HepG2 (cell line): Measurements from ENCODE around the gene B3GNT8. TPM values are rescaled to one million over a fixed set of nuclear protein-coding genes. Genes with fewer than 3 reads are reported as not detected.

Experiments
- ATAC-seq: fragments of 200-7000 bp; cut with Tn5 transposase; 3 replicates; pipeline ENCODE4 v1.9.1; 2020; ENCODE audit warnings: mild to moderate bottlenecking, moderate library complexity
- BruUV-seq: library from RNA; stranded (reverse); fragments of 400-500 nt; replicated peaks from 2 replicates; lab custom pipeline; 2021; lab: Mats Ljungman, UMichigan
- CTCF ChIA-PET: fragments of 300-600 bp; formaldehyde crosslinking; extraction: SDS; loops from one replicate; lab custom pipeline; 2021; ENCODE audit warnings: low total read pairs, inconsistent platforms, low intra/inter-chr PET ratio; lab: Yijun Ruan, JAX
- POLR2A ChIA-PET: fragments of 350-600 bp; sonication (Branson Sonifier 250); formaldehyde crosslinking; loops from one replicate; lab custom pipeline; 2020; ENCODE audit warnings: antibody characterized with exemption, inconsistent platforms; lab: Yijun Ruan, JAX
- DNase-seq: peaks from one replicate; pipeline ENCODE4 v3.0.0-alpha.2; 2015; ENCODE audit warnings: low spot score
- FAIRE-seq: peaks from 3 replicates; lab custom pipeline; 2011; peaks lifted over from hg19 to GRCh38; lab: Jason Lieb, UNC
- H2AFZ ChIP-seq: one replicate; pipeline ENCODE4 v1.6.1; 2011; ENCODE audit warnings: low read length, inconsistent platforms
- H3K27ac ChIP-seq: fragments of 300-600 bp; 3 replicates; pipeline ENCODE4 v1.8.0; 2011; ENCODE audit warnings: mixed run types, mild to moderate bottlenecking, mixed read lengths, low read length, inconsistent platforms; ENCODE audit not compliant: insufficient read depth; ENCODE audit errors: extremely low read length
- H3K27me3 ChIP-seq, 2 experiments: fragments of 200-600 bp in 1 of 2; 2 replicates in 1 of 2; 3 replicates in 1 of 2; pipeline versions ENCODE4 v1.6.0 to v1.8.0; 2011; ENCODE audit warnings: low read length in 2 of 2, mild to moderate bottlenecking in 2 of 2, moderate library complexity in 2 of 2, inconsistent platforms in 1 of 2; ENCODE audit not compliant: insufficient read depth in 2 of 2, control insufficient read depth in 1 of 2
- H3K36me3 ChIP-seq, 2 experiments: fragments of 200-600 bp in 1 of 2; replicated peaks in 1 of 2; 2 replicates in 1 of 2; 3 replicates in 1 of 2; pipeline versions ENCODE4 v1.5.1 to v1.8.0; 2011; ENCODE audit warnings: low read length in 2 of 2, inconsistent platforms in 1 of 2; ENCODE audit not compliant: insufficient read depth in 2 of 2, control insufficient read depth in 1 of 2
- H3K4me1 ChIP-seq: 2 replicates; pipeline ENCODE4 v1.5.1; 2012; ENCODE audit warnings: low read length, inconsistent platforms; ENCODE audit not compliant: insufficient read depth
- H3K4me2 ChIP-seq: 2 replicates; pipeline ENCODE4 v1.6.0; 2011; ENCODE audit warnings: low read depth, low read length, inconsistent platforms
- H3K4me3 ChIP-seq, 3 experiments: fragments of 200-600 bp in 1 of 3; sonication (generic), shearing (Covaris generic) in 1 of 3; replicated peaks in 1 of 3; 2 replicates each; pipeline ENCODE4 v1.5.1; 2011 to 2016; ENCODE audit warnings: low read length in 3 of 3, inconsistent platforms in 2 of 3, low read depth in 2 of 3, mild to moderate bottlenecking in 2 of 3, control low read depth in 1 of 3, mixed read lengths in 1 of 3; ENCODE audit not compliant: insufficient read depth in 1 of 3
- H3K79me2 ChIP-seq: one replicate; pipeline ENCODE4 v1.6.1; 2011; ENCODE audit warnings: low read length, inconsistent platforms; ENCODE audit not compliant: insufficient read depth
- H3K9ac ChIP-seq: 2 replicates; pipeline ENCODE4 v1.6.0; 2011; ENCODE audit warnings: mild to moderate bottlenecking, low read depth, low read length, inconsistent platforms; ENCODE audit not compliant: insufficient read depth
- H3K9me3 ChIP-seq: 2 replicates; pipeline ENCODE4 v1.5.1; 2012; ENCODE audit warnings: mild to moderate bottlenecking, low read length
- H4K20me1 ChIP-seq: 2 replicates; pipeline ENCODE4 v1.6.0; 2011; ENCODE audit warnings: inconsistent platforms, mild to moderate bottlenecking, low read length, moderate library complexity; ENCODE audit not compliant: insufficient read depth
- DPF2 ChIP-seq: sonication (generic); formaldehyde crosslinking; IDR thresholded peaks from 2 replicates; pipeline ENCODE4 v1.4.0; 2020; ENCODE audit warnings: mild to moderate bottlenecking, low read depth, missing genetic modification reagents, borderline replicate concordance
- ETV6 ChIP-seq: sonication (generic); formaldehyde crosslinking; conservative IDR thresholded peaks from 2 replicates; pipeline ENCODE4 v1.4.0; 2020; ENCODE audit warnings: missing genetic modification reagents
- GABPA ChIP-seq, 2 experiments: IDR thresholded peaks; 2 replicates each; pipeline ENCODE4 v1.6.1; 2011 to 2016; ENCODE audit warnings: low read depth in 2 of 2, low read length in 1 of 2, missing biosample characterization in 1 of 2, missing genetic modification characterization in 1 of 2
- KLF15 ChIP-seq: sonication (generic); formaldehyde crosslinking; IDR thresholded peaks from 2 replicates; pipeline ENCODE4 v1.8.1; 2023; ENCODE audit warnings: borderline replicate concordance, mild to moderate bottlenecking, inconsistent platforms, missing genetic modification reagents, mixed read lengths
- NFE2 ChIP-seq: sonication (generic); formaldehyde crosslinking; IDR thresholded peaks from 2 replicates; pipeline ENCODE4 v1.4.0; 2020; ENCODE audit warnings: missing genetic modification reagents
- SAFB2 ChIP-seq: sonication (generic); formaldehyde crosslinking; IDR thresholded peaks from 2 replicates; pipeline ENCODE4 v1.5.1; 2020; ENCODE audit warnings: missing genetic modification reagents, low read depth, mild to moderate bottlenecking, borderline replicate concordance
- THAP11 ChIP-seq: IDR thresholded peaks from 2 replicates; pipeline ENCODE4 v1.6.1; 2016; ENCODE audit warnings: missing biosample characterization, missing genetic modification reagents
- TP53 ChIP-seq: sonication (generic); formaldehyde crosslinking; conservative IDR thresholded peaks from 2 replicates; pipeline ENCODE4 v1.4.0; 2020; ENCODE audit warnings: missing genetic modification reagents
- YEATS4 ChIP-seq: sonication (generic); formaldehyde crosslinking; IDR thresholded peaks from 2 replicates; pipeline ENCODE4 v1.4.0; 2020; ENCODE audit warnings: missing genetic modification reagents, borderline replicate concordance
- ZEB1 ChIP-seq: IDR thresholded peaks from 2 replicates; pipeline ENCODE4 v1.6.1; 2012; ENCODE audit warnings: mild to moderate bottlenecking, low read depth, inconsistent platforms; ENCODE audit not compliant: insufficient replicate concordance
- ZNF556 ChIP-seq: sonication (generic); formaldehyde crosslinking; IDR thresholded peaks from 2 replicates; pipeline ENCODE4 v1.4.0; 2020; ENCODE audit warnings: mild to moderate bottlenecking, missing genetic modification reagents, borderline replicate concordance
- WGBS: methylation state at CpG from one replicate; pipeline ENCODE4 v1.1.6; 2017; ENCODE audit warnings: low lambda C conversion rate; 5-methylcytosine and 5-hydroxymethylcytosine counted together
- in situ Hi-C: cut with HindIII; loops from 2 replicates; pipeline ENCODE4 v1.10.0; 2017; ENCODE audit warnings: low pct_unique_long_range_greater_than_20kb; ENCODE audit not compliant: extremely low pct_ligation_motif_present
- intact Hi-C: fragments of 100-400 bp; cut with micrococcal nuclease; formaldehyde crosslinking; loops from one replicate; pipeline ENCODE4 v1.10.0; 2022; ENCODE audit not compliant: unreplicated experiment
- polyA plus RNA-seq, 8 experiments: library from polyadenylated mRNA; depleted of rRNA in 3 of 8; stranded (reverse) in 7 of 8; unstranded in 1 of 8; fragments of >200 nt; fragmentation: Illumina TruSeq in 4 of 8; extraction: Trizol in 4 of 8; gene quantifications; 2 replicates each; pipeline versions ENCODE4 v1.2.1 to v1.2.3, GENCODE V29; 2011 to 2016; ENCODE audit warnings: low read depth in 4 of 8, missing spikeins in 1 of 8, mixed read lengths in 1 of 8; ENCODE audit not compliant: insufficient read depth in 1 of 8
- total RNA-seq, 5 experiments: library from RNA; depleted of rRNA; stranded (reverse); fragments of >200 nt; fragmentation: Illumina TruSeq; extraction: Trizol; gene quantifications; 2 replicates each; pipeline ENCODE4 v1.2.3, GENCODE V29; 2016; ENCODE audit warnings: low read depth in 1 of 5
- TF ChIP-seq, protein P1 (sequence below): sonication (generic); formaldehyde crosslinking; IDR thresholded peaks from 2 replicates; pipeline ENCODE4 v1.8.0; 2022; ENCODE audit warnings: missing genetic modification reagents, mild to moderate bottlenecking, moderate library complexity, borderline replicate concordance

B3GNT8 gene
- total and polyA plus RNA-seq, 2 of the 13 experiments (the other 11 are each of a cell fraction or from before 2014, with no cell fraction given), result 0.26 to 1.9 TPM

DNA sequence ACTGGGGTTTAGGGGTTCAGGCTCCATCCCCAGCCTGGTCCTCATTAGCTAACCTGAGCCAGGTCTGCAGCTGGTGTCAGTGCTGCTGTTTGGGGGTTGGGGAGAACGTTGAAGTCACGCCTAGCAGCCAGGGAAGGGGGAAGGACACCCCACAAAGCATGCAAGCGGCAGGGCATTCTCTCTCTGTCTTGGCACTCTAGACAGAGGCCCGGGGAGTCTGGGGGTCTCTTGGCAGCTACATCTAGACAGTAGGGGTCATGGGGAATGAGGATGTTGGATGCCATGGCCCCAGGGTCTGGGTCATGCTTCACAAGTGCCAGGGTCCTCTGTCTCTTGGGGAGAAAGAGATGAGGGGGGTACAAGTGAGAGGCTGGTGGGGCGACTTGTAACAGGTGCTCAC is 18.4 kb upstream of the B3GNT8 start:
- CTCF ChIA-PET, result no interaction called here
- BruUV-seq, result no TSS peak
- Histone ChIP-seq H3K27ac (no peak overlapping the region), H3K4me2 (no peak overlapping the region), H3K27me3 (peaks cover 0 to 4% of the 10 kb centered on the region in 2 experiments; a peak in 1 of 5 replicates), H3K4me3 (no peak overlapping the region), H3K9ac (no peak overlapping the region), H3K9me3 (no peaks in the 10 kb centered on the region), H3K36me3 (no peaks in the 10 kb centered on the region), H4K20me1 (no peaks in the 10 kb centered on the region), H2AFZ (no peak overlapping the region)
- ATAC-seq (no peak), DNase-seq (no peak), FAIRE-seq (no peak)
- POLR2A ChIA-PET, result no interaction called here
- WGBS, result 38% methylated on average over 5 of the region's 5 CpGs
- intact Hi-C loops, result no loop called here
- TF ChIP-seq ZNF556 (CRISPR knock-in tag), result no peak
- no peak for TF ChIP-seq TP53 (CRISPR knock-in tag)
- no peak for TF ChIP-seq GABPA (IDR thresholded peaks at IDR 0.05; ENCODE audit: low read depth, low read length)
- no peak for TF ChIP-seq GABPA (CRISPR knock-in tag; IDR thresholded peaks at IDR 0.05; ENCODE audit: low read depth)
- no peak for TF ChIP-seq DPF2
- TF ChIP-seq THAP11, result no peak
- no peak for TF ChIP-seq KLF15 (CRISPR knock-in tag)
- no peak for TF ChIP-seq NFE2
- TF ChIP-seq SAFB2 (CRISPR knock-in tag), result no peak
- TF ChIP-seq, protein P1, sequence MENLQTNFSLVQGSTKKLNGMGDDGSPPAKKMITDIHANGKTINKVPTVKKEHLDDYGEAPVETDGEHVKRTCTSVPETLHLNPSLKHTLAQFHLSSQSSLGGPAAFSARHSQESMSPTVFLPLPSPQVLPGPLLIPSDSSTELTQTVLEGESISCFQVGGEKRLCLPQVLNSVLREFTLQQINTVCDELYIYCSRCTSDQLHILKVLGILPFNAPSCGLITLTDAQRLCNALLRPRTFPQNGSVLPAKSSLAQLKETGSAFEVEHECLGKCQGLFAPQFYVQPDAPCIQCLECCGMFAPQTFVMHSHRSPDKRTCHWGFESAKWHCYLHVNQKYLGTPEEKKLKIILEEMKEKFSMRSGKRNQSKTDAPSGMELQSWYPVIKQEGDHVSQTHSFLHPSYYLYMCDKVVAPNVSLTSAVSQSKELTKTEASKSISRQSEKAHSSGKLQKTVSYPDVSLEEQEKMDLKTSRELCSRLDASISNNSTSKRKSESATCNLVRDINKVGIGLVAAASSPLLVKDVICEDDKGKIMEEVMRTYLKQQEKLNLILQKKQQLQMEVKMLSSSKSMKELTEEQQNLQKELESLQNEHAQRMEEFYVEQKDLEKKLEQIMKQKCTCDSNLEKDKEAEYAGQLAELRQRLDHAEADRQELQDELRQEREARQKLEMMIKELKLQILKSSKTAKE, result no peak
- TF ChIP-seq ZEB1, result no peak
- TF ChIP-seq ETV6, result no peak
- TF ChIP-seq YEATS4 (CRISPR knock-in tag), result no peak
- TF ChIP-seq, all 625 proteins: peak for 0
- in situ Hi-C loops, result no loop called here
- Histone ChIP-seq H3K79me2 (no peaks in the 10 kb centered on the region), H3K4me1 (peaks cover 30% of the 10 kb centered on the region)
